B cell (primary cell): ENCODE measurements around the gene TCAIM.
"Not testable (repeated sequence)": the region's sequence is repeated elsewhere in the genome, so short reads cannot be mapped to it uniquely, and the experiment has no call there.

ENCODE experiments used
- EZH2 ChIP-seq: IDR thresholded peaks from 2 replicates; pipeline ENCODE4 v1.6.1; 2012; ENCODE audit warnings: borderline replicate concordance, low read depth, mild to moderate bottlenecking, moderate library complexity, low read length; ENCODE audit not compliant: insufficient read depth, poor library complexity, severe bottlenecking
- TF ChIP-seq, protein P1 (sequence below): fragments of 200-600 bp; IDR thresholded peaks from one replicate; pipeline ENCODE4 v1.8.0; 2022; ENCODE audit warnings: antibody characterized with exemption, mild to moderate bottlenecking

DNA sequence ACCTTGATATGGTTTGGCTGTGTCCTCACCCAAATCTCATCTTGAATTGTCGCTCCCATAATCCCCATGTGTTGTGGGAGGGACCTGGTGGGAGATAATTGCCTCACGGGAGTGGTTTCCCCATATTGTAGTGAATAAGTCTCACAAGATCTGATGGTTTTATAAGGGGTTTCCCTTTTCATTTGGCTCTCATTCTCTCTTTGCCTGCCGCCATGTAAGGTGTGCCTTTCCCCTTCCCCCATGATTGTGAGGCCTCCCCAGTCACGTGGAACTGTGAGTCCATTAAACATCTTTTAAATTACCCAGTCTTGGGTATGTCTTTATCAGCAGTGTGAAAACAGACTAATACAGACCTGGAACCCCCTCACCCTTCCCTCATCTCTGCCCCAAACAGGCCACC, 79.6 kb downstream of the TCAIM start:
- TF ChIP-seq, protein P1, sequence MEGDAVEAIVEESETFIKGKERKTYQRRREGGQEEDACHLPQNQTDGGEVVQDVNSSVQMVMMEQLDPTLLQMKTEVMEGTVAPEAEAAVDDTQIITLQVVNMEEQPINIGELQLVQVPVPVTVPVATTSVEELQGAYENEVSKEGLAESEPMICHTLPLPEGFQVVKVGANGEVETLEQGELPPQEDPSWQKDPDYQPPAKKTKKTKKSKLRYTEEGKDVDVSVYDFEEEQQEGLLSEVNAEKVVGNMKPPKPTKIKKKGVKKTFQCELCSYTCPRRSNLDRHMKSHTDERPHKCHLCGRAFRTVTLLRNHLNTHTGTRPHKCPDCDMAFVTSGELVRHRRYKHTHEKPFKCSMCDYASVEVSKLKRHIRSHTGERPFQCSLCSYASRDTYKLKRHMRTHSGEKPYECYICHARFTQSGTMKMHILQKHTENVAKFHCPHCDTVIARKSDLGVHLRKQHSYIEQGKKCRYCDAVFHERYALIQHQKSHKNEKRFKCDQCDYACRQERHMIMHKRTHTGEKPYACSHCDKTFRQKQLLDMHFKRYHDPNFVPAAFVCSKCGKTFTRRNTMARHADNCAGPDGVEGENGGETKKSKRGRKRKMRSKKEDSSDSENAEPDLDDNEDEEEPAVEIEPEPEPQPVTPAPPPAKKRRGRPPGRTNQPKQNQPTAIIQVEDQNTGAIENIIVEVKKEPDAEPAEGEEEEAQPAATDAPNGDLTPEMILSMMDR, result not testable (repeated sequence)
- not testable (repeated sequence) for TF ChIP-seq EZH2
